Measurements from ENCODE around the gene UGT1A4.

The UGT1A4 gene

DNA sequence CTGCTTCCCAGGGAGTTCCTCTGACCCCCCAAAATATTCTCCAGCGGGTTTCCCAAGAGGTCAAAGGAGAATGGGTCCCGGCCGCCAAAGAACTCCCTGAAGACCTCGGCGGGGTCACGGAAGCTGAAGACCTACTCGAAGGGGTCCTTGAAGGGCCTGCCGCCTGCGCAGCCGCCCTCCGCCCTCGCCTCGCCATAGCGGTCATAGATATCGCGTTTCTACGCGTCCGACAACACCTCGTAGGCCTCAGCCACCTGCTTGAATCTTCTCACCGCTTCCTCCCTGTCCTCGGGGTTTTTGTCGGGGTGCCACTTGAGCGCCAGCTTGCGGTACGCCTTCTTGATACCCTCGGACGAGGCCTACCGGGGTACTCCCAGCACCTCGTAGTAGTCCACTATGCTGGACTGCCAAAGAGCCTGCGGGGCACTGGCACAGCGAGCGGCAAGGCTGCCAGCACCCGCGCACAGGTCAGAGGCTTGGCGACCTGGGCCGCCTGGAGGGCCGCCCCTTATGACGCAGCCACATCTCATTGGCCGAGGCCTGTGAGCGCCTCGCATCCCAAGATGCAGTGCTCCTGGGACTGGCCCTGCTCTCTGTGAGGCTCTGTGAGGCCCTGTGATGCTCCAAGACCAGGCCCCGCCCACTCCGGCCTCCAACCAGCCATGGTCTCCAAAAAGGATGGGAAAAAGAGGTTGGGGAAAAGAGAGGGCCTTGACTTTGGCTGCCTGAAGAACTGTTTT is 36.5 kb downstream of the UGT1A4 start:
- Mint-ChIP-seq H3K4me1 (no peaks in the 10 kb centered on the region), H3K27ac (no peak overlapping the region), H3K4me3 (no peak overlapping the region), H3K9me3 (peaks cover 8% of the 10 kb centered on the region), H3K27me3 (peaks cover 8% of the 10 kb centered on the region), H3K36me3 (no peaks in the 10 kb centered on the region)
- ATAC-seq: no peak

- Mint-ChIP-seq H3K4me1 (no peaks in the 10 kb centered on the region), H3K9me3 (peaks cover 4% of the 10 kb centered on the region), H3K27me3 (peaks cover 8% of the 10 kb centered on the region), H3K36me3 (no peaks in the 10 kb centered on the region), H3K27ac (no peak overlapping the region), H3K4me3 (no peak overlapping the region)
- no peak for ATAC-seq
Observed at GRCh38 chr2:233756429-233757081, 38.0 kb downstream of the UGT1A4 start.

DNA sequence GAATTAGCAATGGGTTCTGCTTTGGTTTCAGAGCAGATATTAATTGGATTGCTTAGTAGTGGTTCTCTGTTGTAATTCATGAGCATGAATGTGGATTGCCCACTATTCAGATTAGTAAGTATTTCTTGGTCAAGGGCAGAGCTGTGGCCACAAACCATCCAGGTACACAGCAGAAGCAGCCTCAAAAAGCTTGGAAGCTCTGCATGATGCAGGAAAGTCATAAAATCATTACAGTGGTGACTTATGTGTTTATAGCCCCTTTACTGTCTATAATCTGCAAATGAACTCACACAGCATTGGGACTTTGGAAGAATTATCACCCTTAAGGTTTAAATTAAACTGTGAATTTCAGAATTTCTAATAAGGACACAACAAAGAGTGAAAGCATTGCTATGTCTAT is 39.6 kb downstream of the UGT1A4 start:
- Mint-ChIP-seq H3K4me3 (no peak overlapping the region), H3K4me1 (no peaks in the 10 kb centered on the region), H3K27ac (no peak overlapping the region), H3K9me3 (no peaks in the 10 kb centered on the region), H3K27me3 (peaks cover 9% of the 10 kb centered on the region), H3K36me3 (no peaks in the 10 kb centered on the region)
- no peak for ATAC-seq

GRCh38 chr2:233758849-233759248 is 40.3 kb downstream of the UGT1A4 start:
- no peak for ATAC-seq
- no peak overlapping the region for H3K27ac Mint-ChIP-seq

GRCh38 chr2:233760043-233760442 is 41.5 kb downstream of the UGT1A4 start, which contains the start of gene UGT1A1:
Gene UGT1A1, plus strand, starts transcription at chr2:233760270. Its CDS starts 18 bp downstream, at chr2:233760288.
- Mint-ChIP-seq H3K4me1 (no peaks in the 10 kb centered on the region), H3K36me3 (no peaks in the 10 kb centered on the region), H3K9me3 (no peaks in the 10 kb centered on the region), H3K27me3 (peaks cover 24% of the 10 kb centered on the region), H3K4me3 (no peak within 1 kb of the TSS), H3K27ac (no peak within 1 kb of the TSS)
- no peak for ATAC-seq

More at GRCh38 chr2:233758849-233759248, 40.3 kb downstream of the UGT1A4 start:
- Mint-ChIP-seq H3K36me3 (no peaks in the 10 kb centered on the region), H3K9me3 (no peaks in the 10 kb centered on the region), H3K4me3 (no peak overlapping the region), H3K4me1 (no peaks in the 10 kb centered on the region), H3K27me3 (peaks cover 16% of the 10 kb centered on the region)

GRCh38 chr2:233761040-233761769 is 42.7 kb downstream of the UGT1A4 start:
- ATAC-seq: no peak
- Mint-ChIP-seq H3K36me3 (no peaks in the 10 kb centered on the region), H3K4me3 (no peak overlapping the region), H3K27ac (no peak overlapping the region), H3K4me1 (no peaks in the 10 kb centered on the region), H3K27me3 (peaks cover 31% of the 10 kb centered on the region), H3K9me3 (no peaks in the 10 kb centered on the region)

GRCh38 chr2:233764264-233764663 is 45.7 kb downstream of the UGT1A4 start:
- no peak for ATAC-seq
- no peak overlapping the region for H3K4me3 Mint-ChIP-seq
- H3K4me1 Mint-ChIP-seq: no peaks in the 10 kb centered on the region
- peaks cover 42% of the 10 kb centered on the region for H3K27me3 Mint-ChIP-seq
- H3K27ac Mint-ChIP-seq: no peak overlapping the region
- H3K9me3 Mint-ChIP-seq: no peaks in the 10 kb centered on the region
- H3K36me3 Mint-ChIP-seq: no peaks in the 10 kb centered on the region

DNA sequence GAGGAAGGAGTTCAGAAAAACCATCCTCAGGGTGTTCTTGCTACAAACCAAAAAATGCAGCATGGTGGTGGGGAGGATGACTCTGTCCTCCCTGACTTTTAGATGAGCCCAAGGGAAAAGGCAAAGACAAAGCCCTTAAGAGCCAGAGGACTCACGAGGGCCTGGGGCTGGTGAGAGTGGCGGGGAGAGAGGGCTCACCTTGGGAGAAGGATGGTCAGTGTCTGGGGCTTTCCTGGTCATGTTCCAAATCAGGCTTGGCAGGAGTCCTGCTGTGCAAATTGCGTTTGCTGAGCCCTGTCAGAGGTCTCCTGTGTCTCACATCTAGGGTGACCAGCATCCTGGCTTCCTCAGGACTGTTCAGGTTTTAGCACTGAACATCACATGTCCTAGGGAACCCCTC is 46.2 kb downstream of the UGT1A4 start:
- Mint-ChIP-seq H3K9me3 (no peaks in the 10 kb centered on the region), H3K36me3 (no peaks in the 10 kb centered on the region), H3K27me3 (peaks cover 46% of the 10 kb centered on the region), H3K4me3 (no peak overlapping the region), H3K4me1 (no peaks in the 10 kb centered on the region), H3K27ac (no peak overlapping the region)
- no peak for ATAC-seq

DNA sequence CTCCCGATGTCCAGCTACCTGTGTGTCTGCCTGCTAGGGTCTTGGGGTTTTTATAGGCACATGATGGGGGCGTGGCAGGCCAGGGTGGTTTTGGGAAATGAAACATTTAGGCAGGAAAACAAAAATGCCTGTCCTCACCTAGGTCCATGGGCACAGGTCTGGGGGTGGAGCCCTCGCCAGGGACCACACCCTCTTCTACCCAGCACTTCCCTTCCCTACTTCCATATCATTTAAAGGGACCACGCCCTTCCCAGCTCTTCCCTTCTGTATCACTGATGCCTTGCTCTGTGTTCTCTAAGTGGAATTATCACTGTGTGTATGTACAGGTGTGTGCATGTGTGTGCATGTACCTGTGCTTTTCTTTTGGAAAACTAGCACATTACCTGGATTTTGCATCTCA is 47.9 kb downstream of the UGT1A4 start:
- Mint-ChIP-seq H3K27ac (no peak overlapping the region), H3K4me1 (no peaks in the 10 kb centered on the region), H3K4me3 (no peak overlapping the region), H3K9me3 (no peaks in the 10 kb centered on the region), H3K36me3 (no peaks in the 10 kb centered on the region), H3K27me3 (peaks cover 46% of the 10 kb centered on the region)
- ATAC-seq: no peak

- Mint-ChIP-seq H3K4me3 (no peak overlapping the region), H3K4me1 (no peaks in the 10 kb centered on the region), H3K27me3 (peaks cover 46% of the 10 kb centered on the region), H3K27ac (no peak overlapping the region), H3K36me3 (no peaks in the 10 kb centered on the region), H3K9me3 (no peaks in the 10 kb centered on the region)
- ATAC-seq: no peak
Observed at GRCh38 chr2:233768076-233768475, 49.5 kb downstream of the UGT1A4 start.

DNA sequence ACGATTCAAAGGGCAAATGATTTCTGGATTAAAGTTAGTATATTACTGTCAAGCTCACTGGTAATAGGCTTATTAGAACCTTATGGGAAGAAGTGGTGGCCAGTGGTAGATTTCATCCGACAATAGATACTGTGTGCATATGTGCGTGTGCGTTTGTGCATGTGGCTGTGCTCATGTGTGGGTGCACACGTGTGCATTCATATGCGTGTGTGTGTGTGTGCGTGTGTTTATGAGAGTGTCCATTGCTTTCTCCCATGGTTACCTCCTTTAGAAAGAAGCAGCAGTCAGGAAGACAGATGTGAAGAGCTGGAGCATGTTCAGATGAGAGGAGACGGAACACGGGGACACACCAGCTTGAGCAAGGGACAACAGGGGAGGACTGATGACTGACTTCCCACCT is 50.7 kb downstream of the UGT1A4 start:
- H3K9me3 Mint-ChIP-seq: no peaks in the 10 kb centered on the region

DNA sequence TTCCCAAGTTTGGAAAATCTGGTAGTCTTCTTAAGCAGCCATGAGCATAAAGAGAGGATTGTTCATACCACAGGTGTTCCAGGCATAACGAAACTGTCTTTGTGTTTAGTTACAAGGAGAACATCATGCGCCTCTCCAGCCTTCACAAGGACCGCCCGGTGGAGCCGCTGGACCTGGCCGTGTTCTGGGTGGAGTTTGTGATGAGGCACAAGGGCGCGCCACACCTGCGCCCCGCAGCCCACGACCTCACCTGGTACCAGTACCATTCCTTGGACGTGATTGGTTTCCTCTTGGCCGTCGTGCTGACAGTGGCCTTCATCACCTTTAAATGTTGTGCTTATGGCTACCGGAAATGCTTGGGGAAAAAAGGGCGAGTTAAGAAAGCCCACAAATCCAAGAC is 53.6 kb downstream of the UGT1A4 start:
- ATAC-seq: no peak
- H3K9me3 Mint-ChIP-seq: peaks cover 8% of the 10 kb centered on the region
- H3K4me1 Mint-ChIP-seq: no peaks in the 10 kb centered on the region
- no peak overlapping the region for H3K27ac Mint-ChIP-seq
- H3K27me3 Mint-ChIP-seq: peaks cover 32% of the 10 kb centered on the region
- H3K36me3 Mint-ChIP-seq: peaks cover 10% of the 10 kb centered on the region
- H3K4me3 Mint-ChIP-seq: no peak overlapping the region

More for the DNA sequence above, 50.7 kb downstream of the UGT1A4 start:
- Mint-ChIP-seq H3K4me1 (no peaks in the 10 kb centered on the region), H3K36me3 (no peaks in the 10 kb centered on the region), H3K4me3 (no peak overlapping the region), H3K27me3 (peaks cover 34% of the 10 kb centered on the region), H3K27ac (no peak overlapping the region)
- no peak for ATAC-seq

GRCh38 chr2:233772583-233772982 is 54.0 kb downstream of the UGT1A4 start:
- Mint-ChIP-seq H3K9me3 (peaks cover 8% of the 10 kb centered on the region), H3K27me3 (peaks cover 36% of the 10 kb centered on the region), H3K36me3 (peaks cover 10% of the 10 kb centered on the region), H3K4me1 (no peaks in the 10 kb centered on the region), H3K27ac (no peak overlapping the region), H3K4me3 (no peak overlapping the region)
- no peak for ATAC-seq

- H3K4me3 Mint-ChIP-seq: no peak overlapping the region
- H3K36me3 Mint-ChIP-seq: peaks cover 10% of the 10 kb centered on the region
- H3K27ac Mint-ChIP-seq: no peak overlapping the region
- peaks cover 43% of the 10 kb centered on the region for H3K27me3 Mint-ChIP-seq
- H3K9me3 Mint-ChIP-seq: peaks cover 8% of the 10 kb centered on the region
- no peaks in the 10 kb centered on the region for H3K4me1 Mint-ChIP-seq
- ATAC-seq: no peak
Observed at GRCh38 chr2:233773854-233774253, 55.3 kb downstream of the UGT1A4 start.

DNA sequence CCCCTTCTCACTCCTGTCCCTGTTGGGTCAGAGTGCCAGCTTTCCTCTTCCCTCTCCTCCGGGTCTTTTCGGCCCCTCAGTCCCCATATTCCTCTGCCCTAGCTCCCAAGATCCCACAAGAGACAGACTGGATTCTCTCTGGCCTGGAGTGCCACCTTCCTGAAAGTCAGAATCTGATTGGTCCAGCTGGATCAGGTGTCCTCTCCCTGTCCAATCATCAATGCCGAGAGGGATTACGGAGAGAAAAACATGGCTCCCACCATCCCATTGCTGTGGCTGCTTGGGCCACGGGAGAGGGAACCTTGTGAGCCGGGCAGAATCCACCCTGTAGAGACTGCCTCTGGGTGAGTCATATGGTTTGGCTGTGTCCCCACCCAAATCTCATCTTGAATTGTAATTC is 56.9 kb downstream of the UGT1A4 start:
- Mint-ChIP-seq H3K36me3 (peaks cover 10% of the 10 kb centered on the region), H3K9me3 (peaks cover 8% of the 10 kb centered on the region), H3K27ac (no peak overlapping the region), H3K4me1 (no peaks in the 10 kb centered on the region), H3K4me3 (no peak overlapping the region), H3K27me3 (peaks cover 48% of the 10 kb centered on the region)
- no peak for ATAC-seq
